GM23338 (cell line): Measurements from ENCODE around the gene PGR.

Experiments used
- CTCF ChIP-seq, 2 experiments: fragments of 200-600 bp in 1 of 2; sonication (generic) in 1 of 2; conservative IDR thresholded peaks; 2 replicates each; pipeline versions ENCODE4 v1.5.1 to v1.6.1; 2016 to 2017; ENCODE audit warnings: antibody characterized with exemption in 2 of 2, low read depth in 2 of 2, mild to moderate bottlenecking in 2 of 2, moderate library complexity in 1 of 2
- EZH2 ChIP-seq: fragments of 200-600 bp; sonication (generic); IDR thresholded peaks from one replicate; pipeline ENCODE4 v1.8.0; 2017; ENCODE audit warnings: antibody characterized with exemption, mild to moderate bottlenecking, low read depth; ENCODE audit not compliant: unreplicated experiment
- JUNB ChIP-seq: IDR thresholded peaks from one replicate; pipeline ENCODE4 v1.6.1; 2016; ENCODE audit warnings: antibody characterized with exemption; ENCODE audit not compliant: unreplicated experiment
- POLR2AphosphoS5 ChIP-seq: IDR thresholded peaks from 2 replicates; pipeline ENCODE4 v1.6.1; 2016; ENCODE audit warnings: antibody characterized with exemption, low read depth

- no peak for TF ChIP-seq CTCF (conservative IDR thresholded peaks at IDR 0.05; ENCODE audit: low read depth in 2 of 2)
- TF ChIP-seq POLR2AphosphoS5, result no peak
- TF ChIP-seq EZH2, result peak; percentile 85
- no peak for TF ChIP-seq JUNB
Measured at GRCh38 chr11:101126551-101127196, 2.9 kb downstream of the PGR start.
